Skeletal muscle tissue (tissue), 4 donors: ENCODE results near the gene OR4D2. TPM values are rescaled to one million over a fixed set of nuclear protein-coding genes. Genes with fewer than 3 reads are reported as not detected.

Source experiments
- H3K27ac ChIP-seq: one replicate; pipeline ENCODE4 v1.7.0; 2013; ENCODE audit warnings: mild to moderate bottlenecking, low read depth, low read length, inconsistent platforms
- H3K27me3 ChIP-seq, 3 donors: one replicate each; pipeline ENCODE4 v1.7.0; 2013; ENCODE audit warnings: low read length in 3 of 3; ENCODE audit not compliant: control insufficient read depth in 3 of 3, insufficient read depth in 3 of 3
- H3K36me3 ChIP-seq, 3 donors: one replicate each; pipeline ENCODE4 v1.7.0; 2013; ENCODE audit warnings: low read length in 3 of 3; ENCODE audit not compliant: control insufficient read depth in 3 of 3, insufficient read depth in 3 of 3
- H3K4me1 ChIP-seq, 3 donors: one replicate each; pipeline ENCODE4 v1.7.0; 2013; ENCODE audit warnings: low read length in 3 of 3, mild to moderate bottlenecking in 3 of 3; ENCODE audit not compliant: control insufficient read depth in 3 of 3, insufficient read depth in 3 of 3
- H3K4me3 ChIP-seq, 3 donors: one replicate each; pipeline ENCODE4 v1.7.0; 2013; ENCODE audit warnings: low read length in 3 of 3
- H3K9ac ChIP-seq, 3 donors: one replicate each; pipeline ENCODE4 v1.7.0; 2013; ENCODE audit warnings: low read length in 3 of 3, mild to moderate bottlenecking in 3 of 3, moderate library complexity in 2 of 3, low read depth in 1 of 3
- H3K9me3 ChIP-seq, 3 donors: one replicate each; pipeline ENCODE4 v1.7.0; 2013; ENCODE audit warnings: low read length in 3 of 3; ENCODE audit not compliant: control insufficient read depth in 3 of 3
- total RNA-seq: library from RNA; depleted of rRNA; stranded (reverse); fragments of >200 nt; gene quantifications from one replicate; pipeline ENCODE4 v1.2.3, GENCODE V29; 2014
- donor health status: Osteomylitis.

OR4D2 gene
- total RNA-seq, 1 donor from 2014 or later = not detected

DNA sequence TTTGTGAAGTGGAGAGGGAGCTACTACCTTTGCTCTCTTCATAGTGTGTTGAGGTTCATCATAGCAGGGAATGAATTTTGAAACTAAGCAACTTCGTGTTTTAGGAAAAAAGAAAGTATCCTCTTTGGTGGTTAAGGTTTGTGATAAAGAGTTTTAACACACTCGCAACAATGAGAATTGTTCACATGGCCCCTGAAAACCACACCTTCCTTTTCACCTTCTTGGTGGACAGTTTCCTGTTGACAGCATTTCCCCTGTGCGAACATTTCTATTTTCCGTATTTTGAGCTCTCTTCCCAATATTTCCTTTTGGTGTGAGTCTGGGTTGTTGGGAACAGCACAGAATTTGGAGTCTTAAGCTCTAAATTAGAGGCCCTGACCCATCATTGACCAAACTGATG lies 3.8 kb downstream of the OR4D2 start:
- H3K9ac ChIP-seq = no peak overlapping the region
- H3K9me3 ChIP-seq = no peaks in the 10 kb centered on the region
- no peak overlapping the region for H3K4me3 ChIP-seq
- no peaks in the 10 kb centered on the region for H3K4me1 ChIP-seq
- no peaks in the 10 kb centered on the region for H3K36me3 ChIP-seq
- H3K27ac ChIP-seq = no peak overlapping the region
- peaks cover 3 to 15% (median 6%) of the 10 kb centered on the region in 3 donors for H3K27me3 ChIP-seq

DNA sequence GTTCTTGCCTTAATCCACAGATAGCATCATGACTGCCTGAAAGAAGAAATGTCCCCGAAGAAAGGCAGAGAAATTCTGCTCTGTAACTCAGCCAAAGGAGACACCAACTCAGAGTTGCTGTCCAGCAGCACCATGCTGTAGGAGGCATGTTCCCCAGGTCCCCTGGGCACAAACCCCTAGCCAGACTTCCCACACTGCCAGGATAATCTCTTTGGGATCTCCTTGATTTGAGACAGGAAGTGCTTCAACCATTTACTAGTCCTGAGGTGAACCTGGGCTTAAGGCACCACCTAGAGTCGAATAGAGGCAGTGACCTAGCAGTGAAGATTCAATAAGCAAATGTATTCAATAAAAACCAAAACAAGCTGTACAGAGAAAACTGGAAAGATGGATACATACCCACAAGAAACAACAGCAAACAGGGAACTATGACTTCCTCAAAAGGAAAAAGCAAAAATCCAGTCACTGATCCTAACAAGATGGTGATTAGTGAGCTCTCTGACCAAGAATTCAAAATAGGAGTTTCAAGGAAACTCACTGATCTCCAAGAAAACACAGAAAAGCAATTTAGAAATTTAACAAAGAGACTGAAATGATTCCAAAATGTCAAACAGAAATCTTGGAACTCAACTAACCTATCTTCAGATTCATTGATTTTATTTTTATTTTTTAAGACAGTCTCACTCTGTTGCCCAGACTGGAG lies 5.7 kb downstream of the OR4D2 start:
- Histone ChIP-seq H3K27me3 (peaks cover 5 to 7% (median 6%) of the 10 kb centered on the region in 3 donors), H3K9ac (no peak overlapping the region), H3K36me3 (no peaks in the 10 kb centered on the region), H3K9me3 (no peaks in the 10 kb centered on the region), H3K4me3 (no peak overlapping the region), H3K27ac (no peak overlapping the region), H3K4me1 (no peaks in the 10 kb centered on the region)

DNA sequence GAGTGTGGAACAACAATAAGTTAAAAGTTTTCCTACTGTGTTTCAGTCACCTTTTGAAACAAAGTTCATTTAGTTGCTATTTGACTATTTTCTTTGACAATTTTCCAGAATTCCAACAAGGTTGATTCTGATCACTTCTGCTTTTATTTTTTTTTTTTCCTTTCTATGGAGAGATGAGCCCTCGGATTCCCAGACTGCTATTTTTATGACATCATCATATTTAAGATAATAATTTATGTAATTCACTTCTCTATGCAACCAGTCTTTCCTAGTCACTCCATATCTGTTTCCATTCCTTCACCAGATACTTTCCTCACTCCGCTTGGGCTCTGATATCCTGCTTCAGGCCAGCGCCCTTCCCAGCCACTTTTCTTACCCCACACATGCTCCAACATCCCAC lies 8.1 kb downstream of the OR4D2 start:
- Histone ChIP-seq H3K9ac (no peak overlapping the region), H3K4me3 (no peak overlapping the region), H3K27me3 (peaks cover 5 to 7% (median 6%) of the 10 kb centered on the region in 3 donors), H3K27ac (no peak overlapping the region), H3K4me1 (no peaks in the 10 kb centered on the region), H3K36me3 (no peaks in the 10 kb centered on the region), H3K9me3 (no peaks in the 10 kb centered on the region)

DNA sequence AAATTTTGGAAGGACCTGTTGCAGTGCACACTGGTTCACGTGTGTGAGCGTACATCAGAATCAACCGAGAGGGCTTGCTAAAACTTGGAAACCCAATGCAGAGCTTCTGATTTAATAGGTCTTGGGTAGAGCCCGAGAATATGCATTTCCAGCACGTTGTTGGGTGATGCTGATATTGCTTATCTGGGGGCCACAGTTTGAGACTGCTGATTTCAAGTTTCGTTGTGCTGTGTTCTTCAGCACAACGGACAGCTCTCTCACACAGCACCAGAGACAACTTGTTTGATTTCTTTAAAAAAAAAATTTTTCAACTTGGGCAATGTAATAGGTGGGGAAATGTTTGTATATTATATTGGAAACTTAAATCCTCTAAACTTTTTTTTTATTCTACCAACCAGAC lies 9.4 kb downstream of the OR4D2 start:
- Histone ChIP-seq H3K27ac (no peak overlapping the region), H3K36me3 (no peaks in the 10 kb centered on the region), H3K4me1 (no peaks in the 10 kb centered on the region), H3K27me3 (peaks cover 0 to 10% (median 6%) of the 10 kb centered on the region in 3 donors), H3K9me3 (no peaks in the 10 kb centered on the region), H3K4me3 (no peak overlapping the region), H3K9ac (no peak overlapping the region)

DNA sequence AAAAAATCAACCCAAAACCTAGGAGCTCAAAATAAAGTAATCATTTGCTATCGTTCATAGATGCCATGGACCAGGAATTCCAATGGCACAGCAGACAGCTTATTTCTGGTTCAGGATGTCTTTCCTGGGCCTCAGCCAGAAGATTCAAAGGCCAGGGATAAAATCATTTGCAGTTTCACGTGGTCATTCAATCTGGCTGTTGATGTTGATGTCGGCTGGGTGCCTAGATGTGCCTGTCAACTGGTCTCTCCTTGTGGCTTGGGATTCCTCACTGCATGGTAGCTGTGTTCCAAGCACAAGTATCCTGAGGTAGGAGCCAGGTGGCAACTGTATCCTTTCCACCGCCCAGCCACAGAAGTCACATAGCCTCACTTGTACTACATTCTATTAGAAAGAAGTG lies 15.0 kb downstream of the OR4D2 start:
- peaks cover 0 to 4% (median 4%) of the 10 kb centered on the region in 3 donors for H3K27me3 ChIP-seq
- no peak overlapping the region for H3K9ac ChIP-seq
- H3K9me3 ChIP-seq = no peaks in the 10 kb centered on the region
- H3K4me1 ChIP-seq = peaks cover 0 to 3% (median 2%) of the 10 kb centered on the region in 3 donors
- H3K27ac ChIP-seq = no peak overlapping the region
- no peaks in the 10 kb centered on the region for H3K36me3 ChIP-seq
- H3K4me3 ChIP-seq = no peak overlapping the region

DNA sequence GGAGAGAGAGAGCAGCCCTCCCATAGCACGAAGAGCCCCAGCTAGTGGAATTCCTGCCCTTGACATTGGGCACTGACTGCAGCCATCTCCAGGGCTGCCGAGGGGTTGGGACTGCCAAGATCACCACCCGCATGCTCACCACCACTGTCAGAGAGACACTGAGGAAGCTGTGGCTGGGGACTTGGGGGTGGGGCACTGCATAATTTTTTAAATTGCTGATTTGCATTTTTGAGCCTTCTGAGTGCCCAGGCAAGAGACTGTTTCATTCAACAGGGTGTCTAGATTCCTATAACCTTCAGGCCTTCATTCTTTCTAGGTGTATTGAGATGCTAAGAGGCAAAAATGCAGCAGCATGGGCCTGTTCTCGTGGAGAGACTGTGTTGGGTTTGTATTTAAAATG lies 16.7 kb downstream of the OR4D2 start:
- H3K4me3 ChIP-seq = no peak overlapping the region
- peaks cover 0 to 3% (median 2%) of the 10 kb centered on the region in 3 donors for H3K4me1 ChIP-seq
- H3K27ac ChIP-seq = no peak overlapping the region
- H3K9me3 ChIP-seq = no peaks in the 10 kb centered on the region
- H3K9ac ChIP-seq = no peak overlapping the region
- no peaks in the 10 kb centered on the region for H3K36me3 ChIP-seq
- H3K27me3 ChIP-seq = peaks cover 3 to 8% (median 7%) of the 10 kb centered on the region in 3 donors

DNA sequence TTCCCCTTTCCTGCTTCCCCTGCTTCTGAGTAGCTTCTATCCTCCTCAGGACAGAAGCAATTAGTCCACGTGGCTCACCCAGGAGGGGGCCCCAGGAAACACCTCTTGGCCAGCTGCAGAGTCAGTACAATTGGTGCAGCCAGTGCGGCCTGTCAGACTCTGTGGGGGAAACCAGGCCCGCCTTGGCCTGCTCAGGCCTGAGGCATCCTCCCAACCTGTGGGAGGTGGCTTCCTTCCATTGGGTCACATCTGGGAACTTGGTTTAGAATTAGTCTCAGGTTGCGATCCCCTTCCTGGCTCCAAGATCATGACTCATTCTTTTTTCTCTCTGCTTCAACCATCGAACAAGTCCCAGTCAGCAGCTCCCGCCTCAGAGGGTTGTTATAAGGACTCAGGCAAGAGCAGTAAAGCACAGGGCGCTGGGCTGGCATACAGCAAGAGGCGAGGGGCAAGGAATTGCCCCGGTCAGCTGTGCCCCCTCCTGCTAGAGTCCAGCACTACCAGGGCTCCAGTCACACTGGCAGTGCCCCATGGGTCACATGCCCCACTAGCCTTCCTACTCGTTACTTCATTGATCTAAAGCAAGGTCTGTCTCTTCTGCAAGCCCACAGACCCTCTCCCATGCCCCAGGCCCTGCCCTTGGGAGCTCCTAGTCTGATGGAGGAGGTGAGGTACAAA lies 17.7 kb downstream of the OR4D2 start:
- Histone ChIP-seq H3K9ac (no peak overlapping the region), H3K4me1 (peaks cover under 1 to 3% (median 2%) of the 10 kb centered on the region in 3 donors), H3K9me3 (no peaks in the 10 kb centered on the region), H3K27me3 (peaks cover 3 to 10% (median 8%) of the 10 kb centered on the region in 3 donors), H3K4me3 (no peak overlapping the region), H3K27ac (no peak overlapping the region), H3K36me3 (no peaks in the 10 kb centered on the region)

DNA sequence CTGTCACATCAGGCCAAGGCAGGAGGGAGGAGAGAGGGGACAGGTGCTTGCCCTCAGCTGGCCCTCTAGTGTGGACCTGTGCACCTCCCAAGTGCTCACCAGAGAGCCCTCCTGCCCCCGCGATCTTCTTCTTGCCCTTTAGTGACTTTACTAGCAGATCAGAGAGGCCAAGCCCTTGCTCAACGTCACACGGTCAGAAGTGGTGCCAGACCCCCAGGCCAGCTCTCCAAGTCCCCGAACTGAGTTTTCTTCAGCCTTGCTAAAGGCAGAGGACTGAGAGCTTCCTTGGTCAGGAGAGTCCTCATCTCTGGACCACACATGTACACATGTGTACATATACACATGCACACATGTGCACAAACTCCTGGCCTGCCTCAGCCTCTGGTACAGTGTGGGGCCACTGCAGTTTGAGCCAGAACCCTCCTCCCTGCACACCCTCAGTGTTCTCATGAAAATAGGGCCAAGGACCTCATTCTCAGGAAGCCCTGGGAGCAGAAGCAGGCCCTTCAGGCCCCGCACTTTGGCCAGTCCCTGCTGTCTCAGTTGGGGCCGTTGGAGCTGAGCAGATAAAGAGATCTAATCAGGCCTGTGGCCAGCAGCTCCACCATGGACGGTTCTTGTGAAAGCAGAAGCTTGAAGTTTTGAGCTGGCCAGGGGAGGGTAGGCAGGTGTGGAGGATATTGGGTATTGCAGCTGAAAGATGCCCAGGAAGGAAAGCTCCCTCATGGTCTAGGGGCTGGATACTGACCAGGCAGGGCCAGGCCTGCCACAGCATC lies 18.4 kb downstream of the OR4D2 start:
- Histone ChIP-seq H3K9ac (no peak overlapping the region), H3K27me3 (peaks cover 5 to 17% (median 13%) of the 10 kb centered on the region in 3 donors), H3K27ac (no peak overlapping the region), H3K4me3 (no peak overlapping the region), H3K4me1 (peaks cover 3 to 7% (median 5%) of the 10 kb centered on the region in 3 donors), H3K36me3 (no peaks in the 10 kb centered on the region), H3K9me3 (no peaks in the 10 kb centered on the region)

DNA sequence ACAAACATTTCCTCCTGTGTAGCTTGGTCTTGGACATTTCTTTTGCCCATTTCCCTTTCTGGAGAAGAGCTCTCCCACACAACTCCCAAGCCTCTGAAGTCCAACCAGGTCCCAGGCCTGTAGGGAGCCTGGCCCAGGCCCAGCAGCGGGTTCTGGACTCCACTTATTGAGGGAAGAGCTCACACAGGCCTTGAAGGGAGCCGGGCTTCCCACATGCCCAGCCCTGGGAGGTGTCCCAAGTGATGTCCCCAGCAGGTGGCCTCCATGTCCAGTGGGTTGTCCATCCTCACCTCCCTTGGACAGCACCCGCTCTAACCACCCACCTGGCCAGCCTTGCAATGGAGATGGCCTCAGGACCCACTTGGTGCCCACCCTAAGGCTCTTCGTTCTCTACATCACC lies 19.8 kb downstream of the OR4D2 start:
- Histone ChIP-seq H3K27me3 (peaks cover 18 to 27% (median 20%) of the 10 kb centered on the region in 3 donors), H3K4me1 (peaks cover 3 to 8% (median 5%) of the 10 kb centered on the region in 3 donors), H3K9me3 (no peaks in the 10 kb centered on the region), H3K4me3 (no peak overlapping the region), H3K27ac (no peak overlapping the region), H3K36me3 (no peaks in the 10 kb centered on the region), H3K9ac (no peak overlapping the region)

DNA sequence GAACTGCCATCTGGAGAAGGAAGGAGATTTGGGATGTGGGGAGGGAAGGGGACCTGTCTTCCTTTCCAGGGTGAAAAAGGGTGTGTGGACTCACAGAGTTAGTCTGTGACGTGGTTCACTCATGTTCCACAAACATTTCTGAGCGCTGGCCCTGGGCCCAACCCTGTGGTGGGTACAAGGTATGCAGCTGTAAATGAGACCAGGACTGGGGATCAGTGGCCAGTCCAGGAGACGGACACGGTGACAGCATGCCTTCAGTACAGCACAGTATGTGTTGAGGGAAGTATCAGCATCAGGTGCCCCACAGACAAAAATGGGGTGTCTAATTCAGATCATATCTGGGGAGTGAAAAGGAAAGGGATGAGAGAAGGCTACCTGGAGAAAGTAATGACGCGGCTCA lies 20.3 kb downstream of the OR4D2 start:
- Histone ChIP-seq H3K36me3 (no peaks in the 10 kb centered on the region), H3K27me3 (peaks cover 20 to 29% (median 23%) of the 10 kb centered on the region in 3 donors), H3K9me3 (no peaks in the 10 kb centered on the region), H3K27ac (no peak overlapping the region), H3K9ac (no peak overlapping the region), H3K4me3 (no peak overlapping the region), H3K4me1 (peaks cover 0 to 8% (median 4%) of the 10 kb centered on the region in 3 donors)
